Panc1 (cell line): Measurements from ENCODE around the gene CHST1. TPM values are rescaled to one million over a fixed set of nuclear protein-coding genes. Genes with fewer than 3 reads are reported as not detected.

Experiments used
- ATAC-seq: fragments of 200-7000 bp; cut with Tn5 transposase; 2 replicates; pipeline ENCODE4 v1.9.1; 2020; ENCODE audit warnings: mild to moderate bottlenecking, moderate library complexity
- BruUV-seq: library from RNA; stranded (reverse); fragments of 400-500 nt; replicated peaks from 2 replicates; lab custom pipeline; 2021; lab: Mats Ljungman, UMichigan
- CTCF ChIA-PET: fragments of 300-600 bp; sonication (Branson Sonifier 250); formaldehyde crosslinking; loops from one replicate; lab custom pipeline; 2022; ENCODE audit warnings: antibody characterized with exemption; lab: Charles Lee
- POLR2A ChIA-PET: fragments of 300-600 bp; sonication (Branson Sonifier 250); formaldehyde crosslinking; loops from one replicate; lab custom pipeline; 2022; ENCODE audit warnings: antibody characterized with exemption; lab: Charles Lee
- DNase-seq: peaks from one replicate; pipeline ENCODE4 v3.0.0-alpha.2; 2010; ENCODE audit warnings: low read depth, low spot score
- H3K27ac ChIP-seq: 2 replicates; pipeline ENCODE4 v1.5.1; 2011; ENCODE audit warnings: mild to moderate bottlenecking, low read length, inconsistent platforms
- H3K27me3 ChIP-seq: fragments of 200-500 bp; sonication (Bioruptor generic); 2 replicates; pipeline ENCODE4 v1.6.0; 2014; ENCODE audit warnings: low read length, inconsistent platforms; ENCODE audit not compliant: control insufficient read depth, insufficient read depth
- H3K36me3 ChIP-seq: fragments of 200-500 bp; sonication (Bioruptor generic); 2 replicates; pipeline ENCODE4 v1.5.1; 2014; ENCODE audit warnings: inconsistent platforms, mild to moderate bottlenecking, low read length, moderate library complexity; ENCODE audit not compliant: control insufficient read depth, insufficient read depth
- H3K4me1 ChIP-seq: 2 replicates; pipeline ENCODE4 v1.5.1; 2011; ENCODE audit warnings: inconsistent platforms, mild to moderate bottlenecking, low read length, moderate library complexity; ENCODE audit not compliant: control insufficient read depth, insufficient read depth
- H3K4me3 ChIP-seq, 2 experiments: 2 replicates each; pipeline ENCODE4 v1.5.1; 2011 to 2012; ENCODE audit warnings: low read depth in 2 of 2, low read length in 2 of 2, mild to moderate bottlenecking in 2 of 2, inconsistent platforms in 1 of 2, moderate library complexity in 1 of 2
- H3K9me3 ChIP-seq: fragments of 200-500 bp; sonication (Bioruptor generic); 2 replicates; pipeline ENCODE4 v1.5.1; 2014; ENCODE audit warnings: low read depth, mild to moderate bottlenecking, inconsistent platforms, low read length, moderate library complexity; ENCODE audit not compliant: control insufficient read depth, insufficient read depth
- CTCF ChIP-seq: fragments of 450-650 bp; IDR thresholded peaks from 2 replicates; pipeline ENCODE4 v1.5.1; 2017; ENCODE audit warnings: mild to moderate bottlenecking
- POLR2AphosphoS5 ChIP-seq: IDR thresholded peaks from 2 replicates; pipeline ENCODE4 v1.6.1; 2012; ENCODE audit warnings: mild to moderate bottlenecking, low read depth, low read length, moderate library complexity
- REST ChIP-seq, 2 experiments: IDR thresholded peaks; 2 replicates each; pipeline ENCODE4 v1.6.1; 2011 to 2012; ENCODE audit warnings: low read depth in 2 of 2, control low read depth in 1 of 2, low read length in 1 of 2, mild to moderate bottlenecking in 1 of 2, moderate library complexity in 1 of 2; ENCODE audit not compliant: insufficient read depth in 1 of 2
- SIN3A ChIP-seq: IDR thresholded peaks from 2 replicates; pipeline ENCODE4 v1.6.1; 2012; ENCODE audit warnings: low read depth, mild to moderate bottlenecking, low read length, moderate library complexity, borderline replicate concordance; ENCODE audit not compliant: insufficient read depth
- TCF7L2 ChIP-seq: IDR thresholded peaks from 2 replicates; pipeline ENCODE4 v1.6.1; 2011; ENCODE audit warnings: mild to moderate bottlenecking, low read depth, low read length, inconsistent platforms
- in situ Hi-C: cut with HindIII; loops from 2 replicates; pipeline ENCODE4 v1.10.0; 2016; ENCODE audit warnings: low sequenced_read_pairs, low pct_unique_long_range_greater_than_20kb
- intact Hi-C: fragments of 100-400 bp; cut with micrococcal nuclease; formaldehyde crosslinking; loops from one replicate; pipeline ENCODE4 v1.10.0; 2022; ENCODE audit not compliant: unreplicated experiment
- total RNA-seq: library from RNA; stranded (reverse); gene quantifications from one replicate; pipeline ENCODE4 v1.2.1, GENCODE V29; 2021; ENCODE audit not compliant: unreplicated experiment

The CHST1 gene
- total RNA-seq, 1 experiment from 2014 or later = not detected

GRCh38 chr11:45684440-45684839, 19.0 kb upstream of the CHST1 start:
- TF ChIP-seq TCF7L2 (no peak), CTCF (no peak), SIN3A (no peak), POLR2AphosphoS5 (no peak), REST (IDR thresholded peaks at IDR 0.05; ENCODE audit: insufficient read depth in 1 of 2, low read depth in 2 of 2, low read length in 1 of 2) (no peak)
- no TSS peak for BruUV-seq
- in situ Hi-C loops (no loop called here), intact Hi-C loops (no loop called here)
- DNase-seq (no peak), ATAC-seq (no peak)
- Histone ChIP-seq H3K4me1 (no peaks in the 10 kb centered on the region), H3K27ac (no peak overlapping the region), H3K9me3 (no peaks in the 10 kb centered on the region), H3K36me3 (no peaks in the 10 kb centered on the region), H3K27me3 (peaks cover 21% of the 10 kb centered on the region), H3K4me3 (no peak overlapping the region)
- POLR2A ChIA-PET = no interaction called here
- CTCF ChIA-PET = no interaction called here

- ATAC-seq (no peak), DNase-seq (no peak)
- no peaks in the 10 kb centered on the region for H3K36me3 ChIP-seq
- no peak for TF ChIP-seq SIN3A
- no peak for TF ChIP-seq CTCF
- no peak for TF ChIP-seq TCF7L2
- no peak for TF ChIP-seq POLR2AphosphoS5
- TF ChIP-seq REST (IDR thresholded peaks at IDR 0.05; ENCODE audit: insufficient read depth in 1 of 2, low read depth in 2 of 2, low read length in 1 of 2) = no peak
- no TSS peak for BruUV-seq
- POLR2A ChIA-PET = no interaction called here
- H3K27me3 ChIP-seq = peaks cover 21% of the 10 kb centered on the region
- H3K4me1 ChIP-seq = no peaks in the 10 kb centered on the region
- no peak overlapping the region for H3K27ac ChIP-seq
- intact Hi-C loops = no loop called here
- H3K9me3 ChIP-seq = no peaks in the 10 kb centered on the region
- in situ Hi-C loops = no loop called here
- CTCF ChIA-PET = no interaction called here
- no peak overlapping the region for H3K4me3 ChIP-seq
Observed at GRCh38 chr11:45683271-45684058, 18.0 kb upstream of the CHST1 start.
